T-helper 1 cell treated with Interleukin-12 subunit alpha and Interleukin-12 subunit beta and Interleukin-4 antibody, amounts not matched to agents 30 μg/mL and 1 μg/mL, for 36 hours (primary cell): ENCODE data around the gene PPFIBP1.

Source experiments
- H3K27ac Mint-ChIP-seq: one replicate; pipeline ENCODE4 v1.8.0; 2021; ENCODE audit warnings: mild to moderate bottlenecking, mixed read lengths
- H3K27me3 Mint-ChIP-seq: one replicate; pipeline ENCODE4 v1.8.0; 2021; ENCODE audit warnings: low read depth, mixed read lengths
- H3K36me3 Mint-ChIP-seq: one replicate; pipeline ENCODE4 v1.8.0; 2021; ENCODE audit warnings: low read depth, mixed read lengths
- H3K4me1 Mint-ChIP-seq: one replicate; pipeline ENCODE4 v1.8.0; 2021; ENCODE audit warnings: low read depth, mixed read lengths
- H3K4me3 Mint-ChIP-seq: one replicate; pipeline ENCODE4 v1.8.0; 2021; ENCODE audit warnings: mild to moderate bottlenecking, moderate library complexity, mixed read lengths
- H3K9me3 Mint-ChIP-seq: one replicate; pipeline ENCODE4 v1.8.0; 2021; ENCODE audit warnings: mixed read lengths

Gene PPFIBP1

DNA sequence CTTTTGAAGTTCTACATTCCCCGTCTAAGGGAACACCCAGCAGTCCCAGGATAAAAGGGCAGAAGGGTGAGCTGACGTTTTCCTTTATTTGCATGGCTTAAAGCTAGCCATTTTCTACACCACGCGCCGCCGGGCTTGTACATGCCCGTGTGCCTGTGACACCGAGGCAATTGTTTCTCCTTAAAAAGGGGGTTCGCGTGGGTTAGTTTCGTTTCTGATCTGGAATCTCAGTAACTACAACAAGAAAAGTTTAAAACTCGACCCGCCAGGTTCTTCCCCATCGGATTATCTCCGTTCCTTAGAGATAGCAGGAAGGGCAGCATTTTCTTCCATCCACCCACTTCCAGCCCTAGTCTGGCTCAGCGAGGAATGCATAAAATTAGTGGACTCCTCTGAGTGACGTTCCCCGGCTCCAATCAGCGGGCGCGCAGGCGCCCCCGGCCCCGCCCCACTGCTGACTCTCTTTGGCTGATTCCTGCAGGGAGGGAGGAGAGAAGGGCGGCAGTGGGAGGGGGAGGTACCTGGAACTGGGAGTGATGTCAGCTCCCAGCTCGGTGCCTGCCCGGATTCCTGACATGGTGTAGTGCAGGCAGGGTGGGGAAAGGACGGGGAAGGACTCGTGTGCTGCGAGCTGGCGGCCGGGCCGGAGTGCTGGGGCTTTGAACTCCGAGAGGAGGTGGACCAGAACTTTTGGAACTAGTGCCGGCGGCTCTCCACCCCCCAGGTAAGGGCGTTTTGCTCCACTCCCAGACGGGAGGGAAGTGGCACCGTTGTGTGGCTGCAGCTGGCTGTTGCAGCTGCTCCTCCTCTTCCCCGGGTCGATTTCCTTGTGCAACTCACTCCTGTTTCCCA, at the start of gene PPFIBP1:
Gene PPFIBP1, plus strand, starts transcription at position 565 of the 852 bp plus-strand sequence. CDS start 109,191 bp downstream, outside the sequence.
- H3K27ac Mint-ChIP-seq, result peak within 1 kb of the TSS; percentile 86
- peaks cover 32% of the 10 kb centered on the region for H3K4me1 Mint-ChIP-seq
- H3K4me3 Mint-ChIP-seq, result peak within 1 kb of the TSS; percentile 93
- H3K9me3 Mint-ChIP-seq, result no peaks in the 10 kb centered on the region
- H3K27me3 Mint-ChIP-seq, result peaks cover 25% of the 10 kb centered on the region
- peaks cover 9% of the 10 kb centered on the region for H3K36me3 Mint-ChIP-seq

- Mint-ChIP-seq H3K27me3 (no peaks in the 10 kb centered on the region), H3K27ac (no peak overlapping the region), H3K4me1 (peaks cover 28% of the 10 kb centered on the region), H3K9me3 (peaks cover 42% of the 10 kb centered on the region), H3K36me3 (peaks cover 40% of the 10 kb centered on the region), H3K4me3 (no peak overlapping the region)
Measured at GRCh38 chr12:27474344-27474743, 49.7 kb upstream of the PPFIBP1 start.

- peaks cover 17% of the 10 kb centered on the region for H3K4me1 Mint-ChIP-seq
- H3K36me3 Mint-ChIP-seq, result peaks cover 48% of the 10 kb centered on the region
- H3K27me3 Mint-ChIP-seq, result no peaks in the 10 kb centered on the region
- H3K27ac Mint-ChIP-seq, result no peak overlapping the region
- H3K4me3 Mint-ChIP-seq, result no peak overlapping the region
- H3K9me3 Mint-ChIP-seq, result peaks cover 58% of the 10 kb centered on the region
Measured at GRCh38 chr12:27477049-27477448, 47.0 kb upstream of the PPFIBP1 start.

GRCh38 chr12:27478949-27479348, 45.1 kb upstream of the PPFIBP1 start:
- Mint-ChIP-seq H3K4me3 (no peak overlapping the region), H3K36me3 (peaks cover 50% of the 10 kb centered on the region), H3K4me1 (peaks cover 2% of the 10 kb centered on the region), H3K27me3 (no peaks in the 10 kb centered on the region), H3K9me3 (peaks cover 61% of the 10 kb centered on the region), H3K27ac (no peak overlapping the region)

GRCh38 chr12:27480016-27480415, 44.0 kb upstream of the PPFIBP1 start:
- no peak overlapping the region for H3K4me3 Mint-ChIP-seq
- no peak overlapping the region for H3K27ac Mint-ChIP-seq
- no peaks in the 10 kb centered on the region for H3K27me3 Mint-ChIP-seq
- H3K4me1 Mint-ChIP-seq, result no peaks in the 10 kb centered on the region
- peaks cover 57% of the 10 kb centered on the region for H3K9me3 Mint-ChIP-seq
- H3K36me3 Mint-ChIP-seq, result peaks cover 41% of the 10 kb centered on the region

- peaks cover 17% of the 10 kb centered on the region for H3K9me3 Mint-ChIP-seq
- H3K4me1 Mint-ChIP-seq, result peaks cover 2% of the 10 kb centered on the region
- no peak overlapping the region for H3K4me3 Mint-ChIP-seq
- H3K36me3 Mint-ChIP-seq, result peaks cover 22% of the 10 kb centered on the region
- no peaks in the 10 kb centered on the region for H3K27me3 Mint-ChIP-seq
- H3K27ac Mint-ChIP-seq, result no peak overlapping the region
Measured at GRCh38 chr12:27486961-27487360, 37.0 kb upstream of the PPFIBP1 start.

GRCh38 chr12:27488479-27488878, 35.5 kb upstream of the PPFIBP1 start:
- H3K27me3 Mint-ChIP-seq, result no peaks in the 10 kb centered on the region

GRCh38 chr12:27491226-27491625, 32.8 kb upstream of the PPFIBP1 start:
- Mint-ChIP-seq H3K27me3 (peaks cover 3% of the 10 kb centered on the region), H3K27ac (no peak overlapping the region), H3K4me3 (no peak overlapping the region), H3K9me3 (peaks cover 17% of the 10 kb centered on the region), H3K4me1 (peaks cover 5% of the 10 kb centered on the region), H3K36me3 (peaks cover 23% of the 10 kb centered on the region)

More at GRCh38 chr12:27488479-27488878, 35.5 kb upstream of the PPFIBP1 start:
- Mint-ChIP-seq H3K36me3 (peaks cover 17% of the 10 kb centered on the region), H3K27ac (no peak overlapping the region), H3K4me3 (no peak overlapping the region), H3K9me3 (peaks cover 22% of the 10 kb centered on the region), H3K4me1 (peaks cover 2% of the 10 kb centered on the region)

- H3K27ac Mint-ChIP-seq, result no peak overlapping the region
- peaks cover 25% of the 10 kb centered on the region for H3K36me3 Mint-ChIP-seq
- peaks cover 22% of the 10 kb centered on the region for H3K4me1 Mint-ChIP-seq
- peaks cover 11% of the 10 kb centered on the region for H3K9me3 Mint-ChIP-seq
- H3K27me3 Mint-ChIP-seq, result peaks cover 3% of the 10 kb centered on the region
- H3K4me3 Mint-ChIP-seq, result no peak overlapping the region
Measured at GRCh38 chr12:27493260-27493940, 30.6 kb upstream of the PPFIBP1 start.

DNA sequence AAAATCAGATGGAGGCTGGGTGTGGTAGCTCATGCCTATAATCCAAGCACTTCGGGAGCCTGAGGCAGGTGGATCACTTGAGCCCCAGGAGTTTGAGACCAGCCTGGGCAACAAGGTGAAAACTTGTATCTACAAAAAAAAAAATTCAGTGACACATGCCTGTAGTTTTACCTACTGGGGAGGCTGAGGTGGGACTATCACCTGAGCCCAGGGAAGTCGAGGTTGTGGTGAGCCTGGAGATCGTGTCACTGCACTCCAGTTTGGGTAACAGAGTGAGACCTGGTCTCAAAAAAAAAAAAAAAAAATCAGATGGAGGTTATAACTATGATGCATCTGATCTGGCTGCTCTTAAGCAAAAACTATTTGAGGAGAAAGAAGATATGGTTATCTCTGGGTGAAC, 26.6 kb upstream of the PPFIBP1 start:
- Mint-ChIP-seq H3K27ac (peak overlapping the region; percentile 68), H3K4me1 (peaks cover 45% of the 10 kb centered on the region), H3K27me3 (peaks cover 3% of the 10 kb centered on the region), H3K4me3 (peak overlapping the region; percentile 32), H3K9me3 (peaks cover 5% of the 10 kb centered on the region), H3K36me3 (peaks cover 21% of the 10 kb centered on the region)

GRCh38 chr12:27498149-27498548, 25.9 kb upstream of the PPFIBP1 start:
- peaks cover 49% of the 10 kb centered on the region for H3K4me1 Mint-ChIP-seq
- peak overlapping the region; percentile 32 for H3K4me3 Mint-ChIP-seq
- H3K36me3 Mint-ChIP-seq, result peaks cover 24% of the 10 kb centered on the region
- peaks cover 3% of the 10 kb centered on the region for H3K27me3 Mint-ChIP-seq
- peaks cover 4% of the 10 kb centered on the region for H3K9me3 Mint-ChIP-seq
- peak overlapping the region; percentile 68 for H3K27ac Mint-ChIP-seq

- peaks cover 3% of the 10 kb centered on the region for H3K27me3 Mint-ChIP-seq
- H3K27ac Mint-ChIP-seq, result peak overlapping the region; percentile 68
- H3K4me1 Mint-ChIP-seq, result peaks cover 49% of the 10 kb centered on the region
- peaks cover 24% of the 10 kb centered on the region for H3K36me3 Mint-ChIP-seq
- peaks cover 4% of the 10 kb centered on the region for H3K9me3 Mint-ChIP-seq
- no peak overlapping the region for H3K4me3 Mint-ChIP-seq
Measured at GRCh38 chr12:27498761-27499160, 25.2 kb upstream of the PPFIBP1 start.

DNA sequence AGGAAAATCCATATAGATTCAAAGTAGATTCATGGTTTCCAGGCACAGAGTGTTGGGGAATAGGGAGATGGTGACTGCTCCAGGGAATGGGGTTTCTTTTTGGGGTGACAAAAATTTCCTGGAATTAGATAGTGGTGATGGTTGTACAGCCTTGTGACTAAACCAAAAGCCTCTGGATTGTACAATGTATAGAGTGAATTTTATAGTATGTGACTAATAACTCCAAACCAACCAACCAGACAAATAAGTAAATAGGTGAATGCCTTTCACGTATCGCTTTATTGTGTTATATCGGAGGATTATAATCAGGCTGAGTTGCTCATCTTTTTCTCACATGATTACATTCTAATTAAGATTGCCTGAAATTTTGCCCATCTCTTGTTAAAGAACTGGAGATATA, 24.6 kb upstream of the PPFIBP1 start:
- H3K36me3 Mint-ChIP-seq, result peaks cover 27% of the 10 kb centered on the region
- H3K9me3 Mint-ChIP-seq, result peaks cover 4% of the 10 kb centered on the region
- H3K4me3 Mint-ChIP-seq, result no peak overlapping the region
- peaks cover 49% of the 10 kb centered on the region for H3K4me1 Mint-ChIP-seq
- peaks cover 3% of the 10 kb centered on the region for H3K27me3 Mint-ChIP-seq
- no peak overlapping the region for H3K27ac Mint-ChIP-seq

DNA sequence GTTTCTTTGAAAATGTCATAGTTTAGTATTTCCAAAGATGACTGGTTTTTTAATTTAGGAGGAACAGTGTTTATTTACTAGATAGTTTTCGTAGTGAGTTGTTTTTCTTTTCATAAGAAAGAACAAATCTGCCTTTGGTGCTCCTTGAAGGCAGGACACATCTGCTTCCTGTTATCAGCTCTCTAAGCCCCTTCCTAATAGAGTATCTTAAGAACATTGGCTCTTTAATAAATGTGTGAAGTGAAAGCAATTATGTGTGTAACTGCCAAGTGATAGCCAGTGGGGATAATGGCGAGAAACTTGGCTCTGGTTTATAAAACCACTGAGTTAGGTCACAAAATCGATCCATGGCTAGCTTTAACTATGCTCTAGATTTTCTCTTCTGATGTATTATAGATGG, 23.5 kb upstream of the PPFIBP1 start:
- Mint-ChIP-seq H3K4me3 (no peak overlapping the region), H3K27ac (no peak overlapping the region), H3K36me3 (peaks cover 20% of the 10 kb centered on the region), H3K27me3 (no peaks in the 10 kb centered on the region), H3K9me3 (peaks cover 4% of the 10 kb centered on the region), H3K4me1 (peaks cover 46% of the 10 kb centered on the region)

DNA sequence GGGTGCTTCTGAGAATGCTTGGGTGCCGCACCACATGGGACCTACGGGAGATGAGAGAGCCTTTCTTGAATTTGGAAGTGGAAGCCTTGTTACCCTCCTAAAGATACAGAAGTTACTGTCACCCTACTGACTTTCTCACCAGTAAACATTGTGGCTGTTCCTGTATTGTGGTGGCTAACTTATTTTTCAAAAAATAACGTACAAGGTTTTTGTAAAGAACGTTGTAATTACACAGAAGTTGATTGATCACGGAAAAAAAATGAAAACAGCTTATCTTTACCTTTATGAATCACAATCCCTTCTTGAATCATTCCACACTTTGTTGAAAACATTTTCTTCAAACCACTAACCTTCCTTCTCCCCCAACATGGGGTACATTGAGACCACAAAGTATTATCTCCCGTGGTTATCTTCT, 22.0 kb upstream of the PPFIBP1 start:
- H3K9me3 Mint-ChIP-seq, result peaks cover 12% of the 10 kb centered on the region

More for the DNA sequence above, 22.0 kb upstream of the PPFIBP1 start:
- peaks cover 6% of the 10 kb centered on the region for H3K27me3 Mint-ChIP-seq
- H3K27ac Mint-ChIP-seq, result peak overlapping the region; percentile 82
- H3K4me1 Mint-ChIP-seq, result peaks cover 40% of the 10 kb centered on the region
- peaks cover 22% of the 10 kb centered on the region for H3K36me3 Mint-ChIP-seq
- H3K4me3 Mint-ChIP-seq, result peak overlapping the region; percentile 42
